HFFc6 (cell line): ENCODE data around the gene STK40. TPM values are rescaled to one million over a fixed set of nuclear protein-coding genes. Genes with fewer than 3 reads are reported as not detected.

ENCODE experiments used
- DNase-seq: peaks from one replicate; pipeline ENCODE4 v3.0.0-alpha.2; 2018
- H3K27ac Mint-ChIP-seq: 2 replicates; pipeline ENCODE4 v1.8.0; 2020; ENCODE audit warnings: mild to moderate bottlenecking, mixed read lengths
- H3K27me3 Mint-ChIP-seq: 2 replicates; pipeline ENCODE4 v1.8.0; 2021; ENCODE audit warnings: mild to moderate bottlenecking, moderate library complexity, mixed read lengths; ENCODE audit not compliant: insufficient read depth
- H3K36me3 Mint-ChIP-seq: 2 replicates; pipeline ENCODE4 v1.8.0; 2021; ENCODE audit warnings: low read depth, mixed read lengths
- H3K4me1 Mint-ChIP-seq: 2 replicates; pipeline ENCODE4 v1.8.0; 2020; ENCODE audit warnings: low read depth, mixed read lengths
- H3K4me3 Mint-ChIP-seq: 2 replicates; pipeline ENCODE4 v1.8.0; 2020; ENCODE audit warnings: mild to moderate bottlenecking, moderate library complexity, mixed read lengths
- H3K9me3 Mint-ChIP-seq: 2 replicates; pipeline ENCODE4 v1.8.0; 2020; ENCODE audit warnings: mild to moderate bottlenecking, mixed read lengths
- CTCF ChIP-seq: fragments of 200-600 bp; sonication (generic); IDR thresholded peaks from 2 replicates; pipeline ENCODE4 v1.5.0; 2021; ENCODE audit warnings: antibody characterized with exemption, mild to moderate bottlenecking
- total RNA-seq, 6 experiments: library from RNA; stranded (reverse); fragmentation: NEBNext Ultra II Directional; extraction: Animal tissue kit (Norgen Biotek cat#: 25700); gene quantifications; 2 replicates in 1 of 6; 3 replicates in 5 of 6; pipeline ENCODE4 v1.2.3, GENCODE V29; 2021

STK40 gene
- total RNA-seq, 6 experiments from 2014 or later, result 24.1 to 26.5 (median 25.1) TPM

DNA sequence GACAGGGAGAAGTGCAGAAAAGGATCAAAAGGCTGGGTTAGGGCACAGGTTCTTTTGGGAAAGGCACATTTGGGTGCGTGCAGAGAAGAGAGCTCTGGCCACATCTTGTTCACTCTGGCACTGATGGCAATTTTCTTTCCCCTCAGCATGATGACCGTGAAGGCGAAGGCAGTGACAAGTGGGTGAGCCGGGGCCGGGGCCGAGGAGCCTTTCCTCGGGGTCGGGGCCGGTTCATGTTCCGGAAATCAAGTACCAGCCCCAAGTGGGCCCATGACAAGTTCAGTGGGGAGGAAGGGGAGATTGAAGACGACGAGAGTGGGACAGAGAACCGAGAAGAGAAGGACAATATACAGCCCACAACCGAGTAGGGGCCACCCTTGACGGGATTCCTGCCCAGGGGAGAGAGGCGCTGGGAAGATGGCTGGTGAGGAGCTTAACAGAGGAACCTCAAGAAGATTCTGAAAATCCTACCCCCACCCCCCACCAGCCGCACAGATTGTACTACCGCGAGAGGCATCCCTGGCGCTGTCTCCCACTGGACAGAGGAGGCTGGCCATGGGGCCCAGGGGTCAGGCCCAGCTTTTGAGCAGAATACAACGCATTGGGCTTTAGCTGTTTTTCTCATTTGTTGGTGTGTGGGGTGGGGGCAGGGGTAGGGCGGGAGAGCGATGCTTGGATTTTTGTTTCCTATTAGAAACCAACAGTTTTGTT is 81.9 kb downstream of the STK40 start:
- H3K36me3 Mint-ChIP-seq, result peaks cover 37% of the 10 kb centered on the region

GRCh38 chr1:36303244-36303643 is 82.5 kb downstream of the STK40 start:
- peaks cover 37% of the 10 kb centered on the region for H3K36me3 Mint-ChIP-seq
- no peak for DNase-seq
- H3K9me3 Mint-ChIP-seq, result no peaks in the 10 kb centered on the region
- no peak for TF ChIP-seq CTCF
- peaks cover 49% of the 10 kb centered on the region for H3K4me1 Mint-ChIP-seq
- peaks cover 6% of the 10 kb centered on the region for H3K27me3 Mint-ChIP-seq
- no peak overlapping the region for H3K4me3 Mint-ChIP-seq
- H3K27ac Mint-ChIP-seq, result peak overlapping the region; percentile 20; the same call in 1 of the 2 replicates

More for the DNA sequence above, 81.9 kb downstream of the STK40 start:
- H3K4me3 Mint-ChIP-seq, result no peak overlapping the region
- H3K27me3 Mint-ChIP-seq, result peaks cover 6% of the 10 kb centered on the region
- no peak for TF ChIP-seq CTCF
- peak overlapping the region; percentile 20 for H3K27ac Mint-ChIP-seq
- H3K9me3 Mint-ChIP-seq, result no peaks in the 10 kb centered on the region
- no peak for DNase-seq
- peaks cover 49% of the 10 kb centered on the region for H3K4me1 Mint-ChIP-seq

GRCh38 chr1:36301220-36301619 is 84.5 kb downstream of the STK40 start:
- peak overlapping the region; percentile 69 for H3K27ac Mint-ChIP-seq
- H3K36me3 Mint-ChIP-seq, result peaks cover 47% of the 10 kb centered on the region
- H3K9me3 Mint-ChIP-seq, result no peaks in the 10 kb centered on the region
- H3K4me1 Mint-ChIP-seq, result peaks cover 39% of the 10 kb centered on the region
- no peak overlapping the region for H3K4me3 Mint-ChIP-seq
- no peak for TF ChIP-seq CTCF
- peaks cover 3% of the 10 kb centered on the region; the same call in 1 of the 2 replicates for H3K27me3 Mint-ChIP-seq
- no peak for DNase-seq

GRCh38 chr1:36300526-36300925 is 85.2 kb downstream of the STK40 start:
- Mint-ChIP-seq H3K9me3 (no peaks in the 10 kb centered on the region), H3K27ac (peak overlapping the region; percentile 69), H3K4me1 (peaks cover 35% of the 10 kb centered on the region), H3K36me3 (peaks cover 50% of the 10 kb centered on the region), H3K27me3 (peaks cover 3% of the 10 kb centered on the region; the same call in 1 of the 2 replicates), H3K4me3 (no peak overlapping the region; the same call in 1 of the 2 replicates)
- no peak for TF ChIP-seq CTCF
- DNase-seq, result peak; percentile 32

GRCh38 chr1:36298640-36299039 is 87.1 kb downstream of the STK40 start:
- no peak for DNase-seq
- H3K4me3 Mint-ChIP-seq, result no peak overlapping the region
- TF ChIP-seq CTCF, result no peak
- peaks cover 26% of the 10 kb centered on the region for H3K4me1 Mint-ChIP-seq
- no peaks in the 10 kb centered on the region for H3K9me3 Mint-ChIP-seq
- peaks cover 46% of the 10 kb centered on the region for H3K36me3 Mint-ChIP-seq
- peak overlapping the region; percentile 18 for H3K27ac Mint-ChIP-seq
- H3K27me3 Mint-ChIP-seq, result peaks cover 2% of the 10 kb centered on the region; the same call in 1 of the 2 replicates
